GM18505 (cell line): ENCODE results near the gene LITAF.

ENCODE experiments used
- ATAC-seq: cut with Tn5 transposase; IDR thresholded peaks from one replicate; pipeline ENCODE4 v1.9.1; 2021; ENCODE audit not compliant: unreplicated experiment
- POLR2A ChIP-seq: IDR thresholded peaks from 4 replicates; pipeline ENCODE4 v1.6.1; 2011; ENCODE audit warnings: borderline replicate concordance; ENCODE audit not compliant: insufficient read depth, insufficient read length; ENCODE audit errors: extremely low read depth

LITAF gene

GRCh38 chr16:11586856-11587642 lies at the start of gene LITAF:
Gene LITAF, minus strand, starts transcription at chr16:11586919. Its CDS starts 30,189 bp downstream, at chr16:11556730.
- peak; percentile 52 for ATAC-seq
- peak; percentile 82 for TF ChIP-seq POLR2A

- no peak for TF ChIP-seq POLR2A
- no peak for ATAC-seq
Observed at GRCh38 chr16:11636172-11636721, 49.5 kb upstream of the LITAF start.

- no peak for ATAC-seq
- TF ChIP-seq POLR2A, result no peak
Observed at GRCh38 chr16:11635679-11636171, 49.0 kb upstream of the LITAF start.

- ATAC-seq, result no peak
Observed at GRCh38 chr16:11635113-11635652, 48.5 kb upstream of the LITAF start.

GRCh38 chr16:11634312-11634711 lies 47.6 kb upstream of the LITAF start:
- TF ChIP-seq POLR2A, result no peak
- no peak for ATAC-seq

More at GRCh38 chr16:11635113-11635652, 48.5 kb upstream of the LITAF start:
- TF ChIP-seq POLR2A, result no peak

- no peak for ATAC-seq
- TF ChIP-seq POLR2A, result no peak
Observed at GRCh38 chr16:11633113-11633512, 46.4 kb upstream of the LITAF start.

GRCh38 chr16:11632455-11632939 lies 45.8 kb upstream of the LITAF start:
- no peak for TF ChIP-seq POLR2A
- ATAC-seq, result no peak

- no peak for ATAC-seq
- TF ChIP-seq POLR2A, result no peak
Observed at GRCh38 chr16:11631214-11631613, 44.5 kb upstream of the LITAF start.

GRCh38 chr16:11630768-11631056 lies 44.0 kb upstream of the LITAF start:
- no peak for ATAC-seq
- no peak for TF ChIP-seq POLR2A

- TF ChIP-seq POLR2A, result no peak
- ATAC-seq, result no peak
Observed at GRCh38 chr16:11630046-11630767, 43.5 kb upstream of the LITAF start.

- no peak for ATAC-seq
- no peak for TF ChIP-seq POLR2A
Observed at GRCh38 chr16:11629071-11630030, 42.6 kb upstream of the LITAF start.

- ATAC-seq, result no peak
- TF ChIP-seq POLR2A, result no peak
Observed at GRCh38 chr16:11627822-11628457, 41.2 kb upstream of the LITAF start.

GRCh38 chr16:11627292-11627663 lies 40.6 kb upstream of the LITAF start:
- TF ChIP-seq POLR2A, result no peak
- ATAC-seq, result no peak
